ENCODE data around the gene PDIA4. TPM values are rescaled to one million over a fixed set of nuclear protein-coding genes. Genes with fewer than 3 reads are reported as not detected.

The PDIA4 gene
- polyA plus RNA-seq, 3 donors: 36.5 to 51.2 (median 37.0) TPM

GRCh38 chr7:149021725-149022062 lies 6.6 kb downstream of the PDIA4 start:
- Histone ChIP-seq H3K27ac (ENCODE audit: low read depth in 1 of 2, low read length in 2 of 2) (no peak overlapping the region), H3K4me2 (replicated peaks; ENCODE audit: extremely low read depth, low read length, poor library complexity, severe bottlenecking) (no peak overlapping the region), H3K79me2 (ENCODE audit: insufficient read depth, low read length) (peaks cover 57% of the 10 kb centered on the region), H3K9ac (ENCODE audit: insufficient read depth, low read length, poor library complexity, severe bottlenecking) (no peak overlapping the region), H3K27me3 (ENCODE audit: control insufficient read depth in 2 of 2, insufficient read depth in 2 of 2, low read length in 2 of 2) (no peaks in the 10 kb centered on the region), H3K36me3 (replicated peaks in 1 of 2; ENCODE audit: control insufficient read depth in 1 of 2, insufficient read depth in 2 of 2, low read length in 2 of 2) (peaks cover 26 to 43% of the 10 kb centered on the region in 2 donors), H4K20me1 (ENCODE audit: insufficient read depth, low read length) (peaks cover 12% of the 10 kb centered on the region), H3K9me3 (replicated peaks in 1 of 2; ENCODE audit: control insufficient read depth in 1 of 2, insufficient read depth in 1 of 2, low read length in 2 of 2) (no peaks in the 10 kb centered on the region), H3K4me3 (replicated peaks in 1 of 3; ENCODE audit: low read depth in 2 of 3, low read length in 3 of 3) (no peak overlapping the region), H2AFZ (ENCODE audit: insufficient read depth, low read depth, low read length, poor library complexity, severe bottlenecking) (no peak overlapping the region), H3K4me1 (ENCODE audit: control insufficient read depth in 1 of 2, insufficient read depth in 2 of 2, low read length in 2 of 2) (peaks cover 0 to 2% of the 10 kb centered on the region in 2 donors)
- H3K4me3 Mint-ChIP-seq: no peak overlapping the region
- no peak for TF ChIP-seq CTCF (IDR thresholded peaks at IDR 0.05)
- intact Hi-C loops (cut with micrococcal nuclease): loop anchor here in 1 of 2 donors (10.0 kb wide), 1 partner anchor 603 kb away; no protein-coding TSS in a partner anchor
- 94% methylated on average over 11 of the region's 12 CpGs for WGBS (ENCODE audit: insufficient coverage)
- no peaks in the 10 kb centered on the region for H3K9me3 Mint-ChIP-seq
- peaks cover 34 to 56% of the 10 kb centered on the region in 2 donors for H3K36me3 Mint-ChIP-seq
- H3K27me3 Mint-ChIP-seq (ENCODE audit: low read depth in 3 of 3): peaks cover 0 to 2% (median 0%) of the 10 kb centered on the region in 3 donors
- no peak for DNase-seq
- peaks cover 10% of the 10 kb centered on the region for H3K4me1 Mint-ChIP-seq
- peak overlapping the region in 1 of 7 donors; percentile 19 for H3K27ac Mint-ChIP-seq

GRCh38 chr7:149020483-149020882 lies 7.8 kb downstream of the PDIA4 start:
- no peak for DNase-seq
- Histone ChIP-seq H3K36me3 (replicated peaks in 1 of 2; ENCODE audit: control insufficient read depth in 1 of 2, insufficient read depth in 2 of 2, low read length in 2 of 2) (peaks cover 33 to 55% of the 10 kb centered on the region in 2 donors), H3K27me3 (ENCODE audit: control insufficient read depth in 2 of 2, insufficient read depth in 2 of 2, low read length in 2 of 2) (no peaks in the 10 kb centered on the region), H3K79me2 (ENCODE audit: insufficient read depth, low read length) (peaks cover 45% of the 10 kb centered on the region), H3K4me2 (replicated peaks; ENCODE audit: extremely low read depth, low read length, poor library complexity, severe bottlenecking) (no peak overlapping the region), H3K27ac (ENCODE audit: low read depth in 1 of 2, low read length in 2 of 2) (no peak overlapping the region), H3K9ac (ENCODE audit: insufficient read depth, low read length, poor library complexity, severe bottlenecking) (no peak overlapping the region), H3K9me3 (replicated peaks in 1 of 2; ENCODE audit: control insufficient read depth in 1 of 2, insufficient read depth in 1 of 2, low read length in 2 of 2) (no peaks in the 10 kb centered on the region), H3K4me3 (replicated peaks in 1 of 3; ENCODE audit: low read depth in 2 of 3, low read length in 3 of 3) (no peak overlapping the region), H4K20me1 (ENCODE audit: insufficient read depth, low read length) (peaks cover 12% of the 10 kb centered on the region), H2AFZ (ENCODE audit: insufficient read depth, low read depth, low read length, poor library complexity, severe bottlenecking) (no peak overlapping the region), H3K4me1 (ENCODE audit: control insufficient read depth in 1 of 2, insufficient read depth in 2 of 2, low read length in 2 of 2) (no peaks in the 10 kb centered on the region)
- no peak for TF ChIP-seq CTCF (IDR thresholded peaks at IDR 0.05)
- Mint-ChIP-seq H3K27me3 (ENCODE audit: low read depth in 3 of 3) (peaks cover 0 to 2% (median 0%) of the 10 kb centered on the region in 3 donors), H3K27ac (peak overlapping the region in 2 of 7 donors; percentile 36 to 58), H3K36me3 (peaks cover 31 to 65% of the 10 kb centered on the region in 2 donors), H3K9me3 (no peaks in the 10 kb centered on the region), H3K4me3 (no peak overlapping the region), H3K4me1 (peaks cover 6% of the 10 kb centered on the region)
- intact Hi-C loops (cut with micrococcal nuclease): loop anchor here in 1 of 2 donors (10.0 kb wide), 1 partner anchor 604 kb away; no protein-coding TSS in a partner anchor
- WGBS (ENCODE audit: insufficient coverage): 91% methylated on average over 10 of the region's 11 CpGs
